HG02943 (cell line): Measurements from ENCODE around the gene PRR29.
"Not testable (repeated sequence)": the region's sequence is repeated elsewhere in the genome, so short reads cannot be mapped to it uniquely, and the experiment has no call there.

Experiments used
- ATAC-seq: cut with Tn5 transposase; IDR thresholded peaks from one replicate; pipeline ENCODE4 v1.9.1; 2021; ENCODE audit warnings: mild to moderate bottlenecking, low read depth, moderate library complexity; ENCODE audit not compliant: unreplicated experiment

PRR29 gene

GRCh38 chr17:63995626-63996025 is 2.5 kb upstream of the PRR29 start:
- ATAC-seq: no peak

- no peak for ATAC-seq
Observed at GRCh38 chr17:63996430-63997182, 1.5 kb upstream of the PRR29 start.

GRCh38 chr17:63997341-63998048 is 656 bp upstream of the PRR29 start:
- no peak for ATAC-seq

GRCh38 chr17:63998721-63999679 is 849 bp downstream of the PRR29 start:
- ATAC-seq: no peak

- no peak for ATAC-seq
Observed at GRCh38 chr17:63999680-64000531, 1.8 kb downstream of the PRR29 start.

- ATAC-seq: no peak
Observed at GRCh38 chr17:64001091-64001579, 3.0 kb downstream of the PRR29 start.

GRCh38 chr17:64001763-64002529 is 3.8 kb downstream of the PRR29 start:
- ATAC-seq: no peak

- ATAC-seq: no peak
Observed at GRCh38 chr17:64002658-64003525, 4.7 kb downstream of the PRR29 start.

GRCh38 chr17:64003526-64004121 is 5.5 kb downstream of the PRR29 start:
- ATAC-seq: no peak

GRCh38 chr17:64004218-64004770 is 6.1 kb downstream of the PRR29 start:
- no peak for ATAC-seq

GRCh38 chr17:64004903-64005733 is 7.0 kb downstream of the PRR29 start:
- ATAC-seq: no peak

- no peak for ATAC-seq
Observed at GRCh38 chr17:64005734-64006167, 7.6 kb downstream of the PRR29 start.

- ATAC-seq: no peak
Observed at GRCh38 chr17:64006361-64007088, 8.4 kb downstream of the PRR29 start.

GRCh38 chr17:64007089-64007837 is 9.1 kb downstream of the PRR29 start:
- ATAC-seq: not testable (repeated sequence)

GRCh38 chr17:64007838-64008282 is 9.7 kb downstream of the PRR29 start:
- ATAC-seq: no peak
